Measurements from ENCODE around the gene FILIP1L. TPM values are rescaled to one million over a fixed set of nuclear protein-coding genes. Genes with fewer than 3 reads are reported as not detected.

FILIP1L gene
- total and polyA plus RNA-seq, 2 of the 13 experiments (the other 11 are each of a cell fraction or from before 2014, with no cell fraction given) = 8.1 to 187 TPM

DNA sequence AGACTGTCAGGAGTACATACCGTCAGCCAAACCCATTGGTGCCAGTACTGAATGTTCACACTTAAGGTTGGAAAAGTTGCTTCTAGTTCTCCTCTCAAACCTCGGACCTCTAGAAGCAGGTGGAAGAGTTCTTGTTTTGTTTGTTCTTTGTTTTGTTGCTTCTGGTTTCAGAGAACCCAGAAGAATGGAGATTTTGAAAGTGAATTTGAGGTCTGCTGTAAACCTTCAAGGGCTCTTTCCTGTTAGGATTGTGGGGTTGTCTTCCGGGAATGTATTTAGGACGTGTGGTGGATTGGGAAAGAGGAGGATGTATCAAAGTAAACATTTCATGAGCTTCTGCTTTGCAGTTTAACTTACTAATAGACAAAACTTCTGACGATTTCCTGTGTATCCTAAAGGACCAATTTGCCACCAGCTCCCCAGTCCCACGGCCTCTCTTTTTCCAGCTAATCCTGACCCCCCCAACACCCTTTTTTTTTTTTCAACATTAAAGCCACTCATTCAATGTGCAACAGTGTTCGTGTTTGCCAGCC is 50.3 kb downstream of the FILIP1L start (continued):
- no peak for TF ChIP-seq HMGXB3 (CRISPR knock-in tag; IDR thresholded peaks at IDR 0.05; ENCODE audit: borderline replicate concordance)
- TF ChIP-seq ZNF335 (CRISPR knock-in tag; IDR thresholded peaks at IDR 0.05) = no peak
- no peak for TF ChIP-seq HDAC6 (IDR thresholded peaks at IDR 0.05; ENCODE audit: low read depth, low read length)
- TF ChIP-seq, protein P1, sequence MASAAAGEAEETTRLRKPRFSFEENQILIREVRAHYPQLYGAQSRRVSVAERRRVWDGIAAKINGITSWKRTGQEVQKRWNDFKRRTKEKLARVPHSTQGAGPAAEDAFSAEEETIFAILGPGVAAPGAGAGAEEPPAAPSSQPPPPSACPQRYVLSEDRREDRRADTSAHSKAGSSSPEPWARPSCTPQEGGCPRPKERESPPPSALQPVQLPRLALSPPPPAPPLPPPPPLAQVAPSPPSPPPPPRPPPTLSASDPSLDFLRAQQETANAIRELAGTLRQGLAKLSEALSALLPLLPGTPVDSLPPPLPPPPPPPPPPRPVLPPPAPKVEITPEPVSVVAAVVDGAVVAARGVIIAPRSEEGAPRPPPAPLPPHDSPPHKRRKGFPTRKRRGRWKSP (CRISPR knock-in tag; IDR thresholded peaks at IDR 0.05) = peak; percentile 74; the same call in 1 of the 2 replicates
- peak; percentile 77 for TF ChIP-seq RARA (CRISPR knock-in tag; IDR thresholded peaks at IDR 0.05)
- peak; percentile 48 for TF ChIP-seq RBFOX2 (IDR thresholded peaks at IDR 0.05; ENCODE audit: low read depth, low read length)
- peak; percentile 85; the same call in 1 of the 2 replicates for TF ChIP-seq NFKBIZ (CRISPR knock-in tag; IDR thresholded peaks at IDR 0.05)
- TF ChIP-seq SMAD3 (CRISPR knock-in tag; IDR thresholded peaks at IDR 0.05) = peak; percentile 65
- TF ChIP-seq NKX3-1 (CRISPR knock-in tag; IDR thresholded peaks at IDR 0.05) = no peak; the same call in 1 of the 2 replicates
- TF ChIP-seq EZH2 (conservative IDR thresholded peaks at IDR 0.05; ENCODE audit: low read depth, low read length) = no peak
- TF ChIP-seq, protein P2, sequence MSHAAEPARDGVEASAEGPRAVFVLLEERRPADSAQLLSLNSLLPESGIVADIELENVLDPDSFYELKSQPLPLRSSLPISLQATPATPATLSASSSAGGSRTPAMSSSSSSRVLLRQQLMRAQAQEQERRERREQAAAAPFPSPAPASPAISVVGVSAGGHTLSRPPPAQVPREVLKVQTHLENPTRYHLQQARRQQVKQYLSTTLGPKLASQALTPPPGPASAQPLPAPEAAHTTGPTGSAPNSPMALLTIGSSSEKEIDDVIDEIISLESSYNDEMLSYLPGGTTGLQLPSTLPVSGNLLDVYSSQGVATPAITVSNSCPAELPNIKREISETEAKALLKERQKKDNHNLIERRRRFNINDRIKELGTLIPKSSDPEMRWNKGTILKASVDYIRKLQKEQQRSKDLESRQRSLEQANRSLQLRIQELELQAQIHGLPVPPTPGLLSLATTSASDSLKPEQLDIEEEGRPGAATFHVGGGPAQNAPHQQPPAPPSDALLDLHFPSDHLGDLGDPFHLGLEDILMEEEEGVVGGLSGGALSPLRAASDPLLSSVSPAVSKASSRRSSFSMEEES (CRISPR knock-in tag; IDR thresholded peaks at IDR 0.05) = peak; percentile 79
- TF ChIP-seq, protein P3, sequence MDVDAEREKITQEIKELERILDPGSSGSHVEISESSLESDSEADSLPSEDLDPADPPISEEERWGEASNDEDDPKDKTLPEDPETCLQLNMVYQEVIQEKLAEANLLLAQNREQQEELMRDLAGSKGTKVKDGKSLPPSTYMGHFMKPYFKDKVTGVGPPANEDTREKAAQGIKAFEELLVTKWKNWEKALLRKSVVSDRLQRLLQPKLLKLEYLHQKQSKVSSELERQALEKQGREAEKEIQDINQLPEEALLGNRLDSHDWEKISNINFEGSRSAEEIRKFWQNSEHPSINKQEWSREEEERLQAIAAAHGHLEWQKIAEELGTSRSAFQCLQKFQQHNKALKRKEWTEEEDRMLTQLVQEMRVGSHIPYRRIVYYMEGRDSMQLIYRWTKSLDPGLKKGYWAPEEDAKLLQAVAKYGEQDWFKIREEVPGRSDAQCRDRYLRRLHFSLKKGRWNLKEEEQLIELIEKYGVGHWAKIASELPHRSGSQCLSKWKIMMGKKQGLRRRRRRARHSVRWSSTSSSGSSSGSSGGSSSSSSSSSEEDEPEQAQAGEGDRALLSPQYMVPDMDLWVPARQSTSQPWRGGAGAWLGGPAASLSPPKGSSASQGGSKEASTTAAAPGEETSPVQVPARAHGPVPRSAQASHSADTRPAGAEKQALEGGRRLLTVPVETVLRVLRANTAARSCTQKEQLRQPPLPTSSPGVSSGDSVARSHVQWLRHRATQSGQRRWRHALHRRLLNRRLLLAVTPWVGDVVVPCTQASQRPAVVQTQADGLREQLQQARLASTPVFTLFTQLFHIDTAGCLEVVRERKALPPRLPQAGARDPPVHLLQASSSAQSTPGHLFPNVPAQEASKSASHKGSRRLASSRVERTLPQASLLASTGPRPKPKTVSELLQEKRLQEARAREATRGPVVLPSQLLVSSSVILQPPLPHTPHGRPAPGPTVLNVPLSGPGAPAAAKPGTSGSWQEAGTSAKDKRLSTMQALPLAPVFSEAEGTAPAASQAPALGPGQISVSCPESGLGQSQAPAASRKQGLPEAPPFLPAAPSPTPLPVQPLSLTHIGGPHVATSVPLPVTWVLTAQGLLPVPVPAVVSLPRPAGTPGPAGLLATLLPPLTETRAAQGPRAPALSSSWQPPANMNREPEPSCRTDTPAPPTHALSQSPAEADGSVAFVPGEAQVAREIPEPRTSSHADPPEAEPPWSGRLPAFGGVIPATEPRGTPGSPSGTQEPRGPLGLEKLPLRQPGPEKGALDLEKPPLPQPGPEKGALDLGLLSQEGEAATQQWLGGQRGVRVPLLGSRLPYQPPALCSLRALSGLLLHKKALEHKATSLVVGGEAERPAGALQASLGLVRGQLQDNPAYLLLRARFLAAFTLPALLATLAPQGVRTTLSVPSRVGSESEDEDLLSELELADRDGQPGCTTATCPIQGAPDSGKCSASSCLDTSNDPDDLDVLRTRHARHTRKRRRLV (CRISPR knock-in tag; IDR thresholded peaks at IDR 0.05) = no peak
- TF ChIP-seq ZFP82 (CRISPR knock-in tag; IDR thresholded peaks at IDR 0.05; ENCODE audit: borderline replicate concordance) = no peak
- no peak for TF ChIP-seq TCF12 (IDR thresholded peaks at IDR 0.05)
- TF ChIP-seq TCF12 (CRISPR knock-in tag; IDR thresholded peaks at IDR 0.05) = no peak
- no peak; the same call in 1 of the 2 replicates for TF ChIP-seq ZNF710 (CRISPR knock-in tag; IDR thresholded peaks at IDR 0.05; ENCODE audit: borderline replicate concordance)

Measured in HepG2 (cell line).